Stimulated activated CD4-positive, alpha-beta T cell treated with anti-CD3 and anti-CD28 coated beads, Interleukin-1b, Interleukin-23, amount 100 ng/mL, for 4 hours (primary cell): ENCODE measurements around the gene AKAP14.
"Not testable (repeated sequence)": the region's sequence is repeated elsewhere in the genome, so short reads cannot be mapped to it uniquely, and the experiment has no call there.

Experiments
- DNase-seq, 2 donors: peaks; one replicate each; pipeline ENCODE4 v3.0.0-alpha.2; 2020; ENCODE audit warnings: low read depth in 2 of 2

AKAP14 gene

GRCh38 chrX:119895843-119896326 lies at the start of gene AKAP14:
Gene AKAP14 (plus strand): TSS chrX:119895893. CDS start chrX:119903224, 7,331 bp downstream.
- no peak for DNase-seq

- DNase-seq = peak; percentile 80 to 83
Measured at GRCh38 chrX:119852382-119853353, 43.0 kb upstream of the AKAP14 start, which contains the start of gene UPF3B. Gene UPF3B (minus strand): TSS chrX:119852963. CDS start chrX:119852928, 35 bp downstream.

- DNase-seq = no peak
Measured at GRCh38 chrX:119853444-119853843, 42.2 kb upstream of the AKAP14 start.

- DNase-seq = no peak
Measured at GRCh38 chrX:119870626-119871131, 25.0 kb upstream of the AKAP14 start.

GRCh38 chrX:119871245-119871598 lies 24.5 kb upstream of the AKAP14 start:
- DNase-seq = no peak

- DNase-seq = peak; percentile 68 to 69
Measured at GRCh38 chrX:119871599-119872395, 23.9 kb upstream of the AKAP14 start, which contains the start of the genes NDUFA1 and RNF113A. Gene NDUFA1 (plus strand): TSS chrX:119871832. CDS start chrX:119871912, 80 bp downstream. Gene RNF113A (minus strand): TSS chrX:119871733. CDS start chrX:119871613, 120 bp downstream.

- DNase-seq = no peak
Measured at GRCh38 chrX:119878740-119879139, 17.0 kb upstream of the AKAP14 start.

GRCh38 chrX:119880076-119880475 lies 15.6 kb upstream of the AKAP14 start:
- DNase-seq = no peak

GRCh38 chrX:119880552-119881437 lies 14.9 kb upstream of the AKAP14 start:
- DNase-seq = no peak

GRCh38 chrX:119885554-119886428 lies 9.9 kb upstream of the AKAP14 start:
- DNase-seq = no peak

GRCh38 chrX:119887721-119888425 lies 7.8 kb upstream of the AKAP14 start:
- DNase-seq = peak; percentile 17 to 34

GRCh38 chrX:119890626-119891025 lies 5.1 kb upstream of the AKAP14 start:
- not testable (repeated sequence) for DNase-seq

GRCh38 chrX:119891961-119892692 lies 3.6 kb upstream of the AKAP14 start:
- not testable (repeated sequence) for DNase-seq

- no peak for DNase-seq
Measured at GRCh38 chrX:119899125-119899524, 3.4 kb downstream of the AKAP14 start.

- no peak for DNase-seq
Measured at GRCh38 chrX:119900976-119901375, 5.3 kb downstream of the AKAP14 start.

GRCh38 chrX:119916310-119916709 lies 20.6 kb downstream of the AKAP14 start:
- DNase-seq = no peak

- no peak for DNase-seq
Measured at GRCh38 chrX:119917877-119918276, 22.2 kb downstream of the AKAP14 start.

GRCh38 chrX:119919835-119920585 lies 24.3 kb downstream of the AKAP14 start:
- DNase-seq = no peak
